ENCODE measurements around the gene LRRC61.
"Not testable (repeated sequence)": the region's sequence is repeated elsewhere in the genome, so short reads cannot be mapped to it uniquely, and the experiment has no call there.

Gene LRRC61

DNA sequence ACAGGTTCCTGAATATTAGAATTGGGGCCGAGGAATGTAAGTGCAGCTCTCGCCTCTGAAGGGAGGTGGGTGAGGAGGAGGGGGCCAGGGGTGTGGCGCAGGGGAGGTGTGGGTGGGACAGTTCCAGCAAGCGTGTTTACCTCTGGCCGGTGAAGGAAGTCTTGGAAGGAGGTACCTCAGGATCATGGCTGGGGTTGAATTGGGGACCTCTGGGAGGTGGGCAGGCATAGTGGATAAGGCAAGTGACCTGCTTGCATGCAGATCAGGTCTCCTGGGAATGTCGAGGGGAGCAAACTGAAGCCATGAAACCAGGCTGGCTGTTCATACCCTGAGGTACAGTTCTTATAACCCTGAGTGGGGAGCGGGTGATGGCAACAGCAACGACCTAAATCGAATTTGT, 57.9 kb downstream of the LRRC61 start:
- H3K9me3 ChIP-seq (ENCODE audit: control insufficient read depth in 1 of 2, low read length in 2 of 2), result no peaks in the 10 kb centered on the region
- no peaks in the 10 kb centered on the region for H3K27me3 ChIP-seq (ENCODE audit: low read depth, low read length)
- H3K4me1 ChIP-seq (ENCODE audit: control insufficient read depth in 1 of 2, insufficient read depth in 2 of 2, low read length in 2 of 2), result peaks cover 11 to 46% of the 10 kb centered on the region in 2 donors
- no peaks in the 10 kb centered on the region for H3K36me3 ChIP-seq (ENCODE audit: control insufficient read depth in 1 of 2, insufficient read depth in 2 of 2, low read length in 2 of 2)
- no peak overlapping the region for H3K27ac ChIP-seq (ENCODE audit: low read length)
- no peak overlapping the region for H3K4me3 ChIP-seq (ENCODE audit: low read depth in 1 of 2, low read length in 2 of 2)

DNA sequence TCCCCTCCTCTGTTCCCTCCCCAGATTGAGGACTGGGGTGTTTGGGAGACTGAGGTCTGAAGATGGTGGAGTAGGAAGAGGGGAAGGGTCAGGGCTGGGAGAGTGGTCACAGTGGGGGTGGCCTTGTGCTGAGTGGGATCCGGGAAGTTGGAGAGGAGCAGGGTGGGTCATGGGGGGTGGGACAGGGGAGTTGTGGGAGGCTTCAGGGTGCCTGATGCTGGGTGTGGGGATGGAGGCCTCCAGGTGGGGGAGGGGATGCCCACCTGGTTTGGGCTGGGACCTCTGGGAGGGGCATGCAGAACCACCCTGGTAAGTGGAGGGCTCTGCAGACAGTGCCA, 58.6 kb downstream of the LRRC61 start:
- Histone ChIP-seq H3K4me1 (ENCODE audit: control insufficient read depth in 1 of 2, insufficient read depth in 2 of 2, low read length in 2 of 2) (peaks cover 11 to 46% of the 10 kb centered on the region in 2 donors), H3K36me3 (ENCODE audit: control insufficient read depth in 1 of 2, insufficient read depth in 2 of 2, low read length in 2 of 2) (no peaks in the 10 kb centered on the region), H3K9me3 (ENCODE audit: control insufficient read depth in 1 of 2, low read length in 2 of 2) (no peaks in the 10 kb centered on the region), H3K27ac (ENCODE audit: low read length) (no peak overlapping the region), H3K27me3 (ENCODE audit: low read depth, low read length) (no peaks in the 10 kb centered on the region), H3K4me3 (ENCODE audit: low read depth in 1 of 2, low read length in 2 of 2) (no peak overlapping the region)

DNA sequence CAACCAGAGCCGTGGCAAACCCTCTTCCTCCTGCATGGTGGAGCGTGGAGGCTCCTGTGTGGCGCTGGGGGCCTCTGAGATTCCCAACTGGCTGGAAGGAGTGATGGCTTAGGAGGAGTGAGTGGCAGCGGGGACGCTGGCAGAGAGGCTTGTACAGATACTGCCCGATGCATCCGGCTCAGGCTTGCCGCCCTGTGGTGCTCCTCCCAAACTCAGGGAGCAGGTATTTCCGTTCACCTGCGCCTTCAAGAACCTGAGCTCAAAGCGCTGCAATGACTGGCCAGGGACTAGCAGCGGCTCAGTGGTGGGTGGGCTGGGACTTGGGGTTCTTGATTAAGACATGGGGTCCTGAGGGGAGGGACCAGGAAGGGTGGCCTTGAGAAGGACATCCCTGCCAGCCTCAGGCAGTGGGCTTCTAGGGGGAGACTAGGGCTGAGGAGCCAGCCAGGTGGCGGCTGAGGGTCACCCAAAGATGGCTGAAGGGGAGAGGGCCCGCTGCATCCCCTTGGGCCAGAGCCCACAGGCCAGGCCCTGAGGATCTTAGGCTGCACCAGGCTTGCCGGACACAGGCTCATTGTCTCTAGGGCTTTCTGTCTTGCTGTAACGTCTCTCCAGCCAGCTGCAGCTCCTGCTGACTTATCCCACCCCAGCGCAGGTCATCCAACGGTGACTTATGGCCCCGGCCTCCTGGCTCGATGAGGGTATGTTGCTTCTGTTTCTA, 59.1 kb downstream of the LRRC61 start:
- H3K27ac ChIP-seq (ENCODE audit: low read length), result no peak overlapping the region
- no peaks in the 10 kb centered on the region for H3K27me3 ChIP-seq (ENCODE audit: low read depth, low read length)
- no peaks in the 10 kb centered on the region for H3K9me3 ChIP-seq (ENCODE audit: control insufficient read depth in 1 of 2, low read length in 2 of 2)
- H3K4me1 ChIP-seq (ENCODE audit: control insufficient read depth in 1 of 2, insufficient read depth in 2 of 2, low read length in 2 of 2), result peaks cover 11 to 46% of the 10 kb centered on the region in 2 donors
- H3K36me3 ChIP-seq (ENCODE audit: control insufficient read depth in 1 of 2, insufficient read depth in 2 of 2, low read length in 2 of 2), result no peaks in the 10 kb centered on the region
- H3K4me3 ChIP-seq (ENCODE audit: low read depth in 1 of 2, low read length in 2 of 2), result no peak overlapping the region

DNA sequence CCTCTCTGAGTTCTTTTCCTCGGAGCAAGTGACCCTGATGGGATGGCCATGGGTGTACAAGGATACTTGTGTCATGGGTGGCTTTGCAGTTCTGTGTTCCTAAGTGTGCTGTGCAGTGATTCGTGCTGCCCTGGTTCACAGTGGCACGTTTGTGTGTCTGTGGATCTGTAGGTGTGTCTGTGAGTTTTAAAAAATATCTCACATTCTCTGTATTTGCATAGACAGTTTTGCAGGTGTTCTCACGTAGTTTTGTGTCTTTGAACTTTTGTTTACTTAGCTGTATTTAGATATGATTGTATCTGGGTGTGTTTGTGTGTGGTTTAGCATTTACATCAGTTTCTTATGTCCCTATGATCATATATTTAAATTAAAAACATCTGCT, 59.7 kb downstream of the LRRC61 start:
- H3K27ac ChIP-seq (ENCODE audit: low read length), result no peak overlapping the region
- H3K4me3 ChIP-seq (ENCODE audit: low read depth in 1 of 2, low read length in 2 of 2), result no peak overlapping the region
- H3K4me1 ChIP-seq (ENCODE audit: control insufficient read depth in 1 of 2, insufficient read depth in 2 of 2, low read length in 2 of 2), result peaks cover 11 to 44% of the 10 kb centered on the region in 2 donors

DNA sequence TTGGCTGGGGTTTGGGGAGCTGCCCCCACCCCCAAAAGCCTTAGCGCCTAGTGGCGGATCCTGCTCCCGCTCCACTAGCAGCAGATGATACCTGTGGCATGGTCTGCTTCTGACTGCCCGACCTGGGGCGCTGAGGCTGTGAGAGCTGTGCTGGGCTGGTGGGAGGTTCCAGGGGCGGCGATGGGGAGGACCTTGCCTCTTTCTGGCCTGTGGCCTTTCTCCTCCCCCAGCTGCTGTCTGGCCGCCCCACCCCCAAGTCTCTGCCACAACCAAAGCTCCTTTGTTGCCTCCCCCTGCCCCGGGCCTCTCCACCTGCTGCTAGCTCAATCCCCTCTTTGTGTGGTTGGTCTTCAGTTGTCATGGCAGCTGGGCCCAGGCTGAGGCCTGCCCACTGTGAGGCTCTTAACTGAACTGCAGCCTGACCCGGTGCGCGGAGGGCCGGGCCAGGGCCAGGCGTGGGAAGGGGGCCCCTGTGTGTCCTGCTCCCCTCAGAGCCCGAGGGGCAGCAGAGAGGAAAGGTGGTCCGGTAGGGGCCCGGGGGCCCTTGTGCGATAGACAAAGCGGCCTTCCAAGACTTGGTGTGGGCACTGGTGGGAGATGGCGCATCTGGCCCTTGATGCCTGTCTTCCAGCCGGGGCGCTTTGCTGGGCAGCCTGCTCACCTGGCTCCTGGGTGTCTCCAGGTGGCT, 60.7 kb downstream of the LRRC61 start:
- no peaks in the 10 kb centered on the region for H3K27me3 ChIP-seq (ENCODE audit: low read depth, low read length)
- H3K36me3 ChIP-seq (ENCODE audit: control insufficient read depth in 1 of 2, insufficient read depth in 2 of 2, low read length in 2 of 2), result no peaks in the 10 kb centered on the region
- peaks cover 11 to 38% of the 10 kb centered on the region in 2 donors for H3K4me1 ChIP-seq (ENCODE audit: control insufficient read depth in 1 of 2, insufficient read depth in 2 of 2, low read length in 2 of 2)
- H3K27ac ChIP-seq (ENCODE audit: low read length), result no peak overlapping the region
- H3K4me3 ChIP-seq (ENCODE audit: low read depth in 1 of 2, low read length in 2 of 2), result no peak overlapping the region
- no peaks in the 10 kb centered on the region for H3K9me3 ChIP-seq (ENCODE audit: control insufficient read depth in 1 of 2, low read length in 2 of 2)

More for the DNA sequence above, 59.7 kb downstream of the LRRC61 start:
- no peaks in the 10 kb centered on the region for H3K27me3 ChIP-seq (ENCODE audit: low read depth, low read length)
- H3K9me3 ChIP-seq (ENCODE audit: control insufficient read depth in 1 of 2, low read length in 2 of 2), result no peaks in the 10 kb centered on the region
- H3K36me3 ChIP-seq (ENCODE audit: control insufficient read depth in 1 of 2, insufficient read depth in 2 of 2, low read length in 2 of 2), result no peaks in the 10 kb centered on the region

DNA sequence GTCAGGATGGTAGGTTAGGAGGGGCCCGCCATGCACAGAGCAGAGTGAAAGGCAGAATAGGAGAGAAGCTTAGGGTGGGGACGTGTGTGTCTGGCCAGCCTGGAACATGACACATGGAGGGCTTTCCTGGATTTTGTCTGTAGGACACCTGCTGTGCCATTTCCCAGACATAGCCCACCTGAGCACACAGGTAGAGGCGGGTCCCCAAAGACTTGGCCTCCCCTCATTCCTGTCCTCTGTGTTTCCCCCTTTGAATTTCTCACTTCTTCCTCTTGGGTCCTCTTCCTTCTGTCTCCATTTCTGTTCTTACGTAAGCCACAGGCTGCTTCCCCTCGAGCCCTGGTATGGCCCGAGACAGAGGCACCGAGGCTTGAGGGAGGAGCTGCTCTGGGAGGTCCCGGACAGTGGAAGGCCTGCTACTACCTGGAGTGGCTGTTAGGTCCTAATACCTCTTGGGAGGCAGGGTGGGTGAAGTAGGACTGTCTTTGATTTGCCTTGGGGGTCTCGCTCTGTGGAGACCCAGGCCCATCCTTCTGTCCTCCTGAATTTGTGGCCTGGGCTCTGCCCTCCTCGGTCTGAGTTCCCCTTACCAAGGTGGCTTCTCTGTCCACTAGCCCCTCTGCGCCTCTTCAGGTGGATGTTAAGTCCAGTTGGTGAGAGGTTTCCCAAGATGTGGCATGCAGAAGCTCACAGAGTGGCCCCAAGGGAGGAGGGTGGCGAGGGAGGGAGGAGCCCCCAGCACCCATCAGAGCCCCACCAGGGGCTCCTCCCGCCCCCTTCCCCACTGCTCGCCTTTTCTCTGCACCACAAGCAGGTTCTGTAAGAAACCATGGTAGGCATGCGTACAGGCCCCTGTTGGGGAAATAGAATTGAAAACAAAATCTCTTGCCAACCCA, 61.5 kb downstream of the LRRC61 start:
- H3K4me1 ChIP-seq (ENCODE audit: control insufficient read depth in 1 of 2, insufficient read depth in 2 of 2, low read length in 2 of 2), result peaks cover 11 to 42% of the 10 kb centered on the region in 2 donors
- no peak overlapping the region for H3K27ac ChIP-seq (ENCODE audit: low read length)

DNA sequence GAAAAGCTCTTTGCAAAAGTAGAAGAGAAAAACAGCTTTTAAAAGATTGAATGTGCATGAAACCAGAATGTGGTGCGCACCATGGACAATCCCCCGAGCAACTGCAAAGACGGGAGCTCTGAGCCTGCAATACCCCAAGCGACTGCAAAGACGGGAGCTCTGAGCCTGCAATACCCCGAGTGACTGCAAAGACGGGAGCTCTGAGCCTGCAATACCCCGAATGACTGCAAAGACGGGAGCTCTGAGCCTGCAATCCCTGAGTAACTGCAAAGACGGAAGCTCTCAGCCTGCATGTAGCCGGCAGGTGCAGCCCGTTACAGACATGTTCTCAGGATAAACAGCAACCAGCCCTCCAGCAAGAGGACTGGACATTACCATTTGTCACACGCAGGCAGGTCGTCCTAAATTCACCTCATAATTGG, 62.2 kb downstream of the LRRC61 start:
- Histone ChIP-seq H3K4me3 (ENCODE audit: low read depth in 1 of 2, low read length in 2 of 2) (no peak overlapping the region), H3K4me1 (ENCODE audit: control insufficient read depth in 1 of 2, insufficient read depth in 2 of 2, low read length in 2 of 2) (peaks cover 6 to 35% of the 10 kb centered on the region in 2 donors), H3K27ac (ENCODE audit: low read length) (no peak overlapping the region), H3K36me3 (ENCODE audit: control insufficient read depth in 1 of 2, insufficient read depth in 2 of 2, low read length in 2 of 2) (peaks cover 0 to 4% of the 10 kb centered on the region in 2 donors), H3K27me3 (ENCODE audit: low read depth, low read length) (no peaks in the 10 kb centered on the region), H3K9me3 (ENCODE audit: control insufficient read depth in 1 of 2, low read length in 2 of 2) (no peaks in the 10 kb centered on the region)

More for the DNA sequence above, 61.5 kb downstream of the LRRC61 start:
- Histone ChIP-seq H3K36me3 (ENCODE audit: control insufficient read depth in 1 of 2, insufficient read depth in 2 of 2, low read length in 2 of 2) (no peaks in the 10 kb centered on the region), H3K27me3 (ENCODE audit: low read depth, low read length) (no peaks in the 10 kb centered on the region), H3K9me3 (ENCODE audit: control insufficient read depth in 1 of 2, low read length in 2 of 2) (no peaks in the 10 kb centered on the region), H3K4me3 (ENCODE audit: low read depth in 1 of 2, low read length in 2 of 2) (no peak overlapping the region)

DNA sequence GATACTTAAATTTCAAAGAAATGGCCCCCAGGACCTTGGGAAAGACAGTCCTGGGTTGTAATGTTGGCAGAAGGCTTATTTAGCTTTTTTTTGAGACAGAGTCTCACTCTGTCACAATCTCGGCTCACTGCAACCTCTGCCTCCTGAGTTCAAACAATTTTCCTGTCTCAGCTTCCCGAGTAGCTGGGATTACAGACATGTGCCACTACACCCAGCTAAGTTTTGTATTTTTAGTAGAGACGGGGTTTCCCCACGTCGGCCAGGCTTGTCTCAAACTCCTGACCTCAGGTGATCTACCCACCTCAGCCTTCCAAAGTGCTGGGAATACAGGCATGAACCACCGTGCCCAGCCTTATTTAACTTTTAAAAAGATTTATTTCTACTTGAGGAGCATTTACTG, 62.7 kb downstream of the LRRC61 start:
- H3K4me3 ChIP-seq (ENCODE audit: low read depth in 1 of 2, low read length in 2 of 2); H3K27me3 ChIP-seq (ENCODE audit: low read depth, low read length); H3K9me3 ChIP-seq (ENCODE audit: control insufficient read depth in 1 of 2, low read length in 2 of 2); H3K36me3 ChIP-seq (ENCODE audit: control insufficient read depth in 1 of 2, insufficient read depth in 2 of 2, low read length in 2 of 2); H3K27ac ChIP-seq (ENCODE audit: low read length): not testable (repeated sequence)
- peaks cover 4 to 29% of the 10 kb centered on the region in 2 donors for H3K4me1 ChIP-seq (ENCODE audit: control insufficient read depth in 1 of 2, insufficient read depth in 2 of 2, low read length in 2 of 2)

All from muscle layer of duodenum (tissue), 2 donors.